GM18517 (cell line): Measurements from ENCODE around the gene TMEM115.
A peak's percentile ranks its signal among the peaks of the same experiment; 100 is the strongest.

Experiments
- ATAC-seq: cut with Tn5 transposase; IDR thresholded peaks from one replicate; pipeline ENCODE4 v1.9.1; 2021; ENCODE audit warnings: mild to moderate bottlenecking, moderate library complexity; ENCODE audit not compliant: unreplicated experiment

The TMEM115 gene

GRCh38 chr3:50378757-50379156 lies 19.4 kb upstream of the TMEM115 start:
- ATAC-seq: no peak

- ATAC-seq: no peak
Measured at GRCh38 chr3:50378024-50378423, 18.7 kb upstream of the TMEM115 start.

- no peak for ATAC-seq
Measured at GRCh38 chr3:50375258-50375931, 16.1 kb upstream of the TMEM115 start.

- no peak for ATAC-seq
Measured at GRCh38 chr3:50374363-50375257, 15.3 kb upstream of the TMEM115 start.

GRCh38 chr3:50373146-50374051 lies 14.1 kb upstream of the TMEM115 start:
- no peak for ATAC-seq

- ATAC-seq: no peak
Measured at GRCh38 chr3:50372349-50372748, 13.0 kb upstream of the TMEM115 start.

- no peak for ATAC-seq
Measured at GRCh38 chr3:50371133-50371685, 11.9 kb upstream of the TMEM115 start.

GRCh38 chr3:50370594-50370993 lies 11.3 kb upstream of the TMEM115 start:
- no peak for ATAC-seq

GRCh38 chr3:50369012-50369670 lies 9.8 kb upstream of the TMEM115 start:
- no peak for ATAC-seq

GRCh38 chr3:50365842-50366220 lies 6.5 kb upstream of the TMEM115 start:
- ATAC-seq: no peak

- ATAC-seq: peak; percentile 81
Measured at GRCh38 chr3:50365080-50365841, 5.9 kb upstream of the TMEM115 start.

- no peak for ATAC-seq
Measured at GRCh38 chr3:50364573-50365079, 5.3 kb upstream of the TMEM115 start.

GRCh38 chr3:50359760-50360110 lies 414 bp upstream of the TMEM115 start:
- ATAC-seq: no peak

- ATAC-seq: no peak
Measured at GRCh38 chr3:50358355-50358910, 888 bp downstream of the TMEM115 start.

- ATAC-seq: no peak
Measured at GRCh38 chr3:50357481-50357880, 1.8 kb downstream of the TMEM115 start.

- ATAC-seq: no peak
Measured at GRCh38 chr3:50356553-50356952, 2.8 kb downstream of the TMEM115 start.

- ATAC-seq: no peak
Measured at GRCh38 chr3:50355829-50356552, 3.3 kb downstream of the TMEM115 start.

GRCh38 chr3:50354850-50355249 lies 4.5 kb downstream of the TMEM115 start:
- no peak for ATAC-seq
